Astrocyte (in vitro differentiated cells and primary cell): ENCODE results near the gene MOG. TPM values are rescaled to one million over a fixed set of nuclear protein-coding genes. Genes with fewer than 3 reads are reported as not detected.
"Not testable (repeated sequence)": the region's sequence is repeated elsewhere in the genome, so short reads cannot be mapped to it uniquely, and the experiment has no call there.

Experiments
- DNase-seq: peaks from one replicate; pipeline ENCODE4 v3.0.0-alpha.2; 2010; ENCODE audit warnings: low read depth
- FAIRE-seq: peaks from 2 replicates; lab custom pipeline; 2011; peaks lifted over from hg19 to GRCh38; lab: Jason Lieb, UNC
- H2AFZ ChIP-seq: 2 replicates; pipeline ENCODE4 v1.6.0; 2012; ENCODE audit warnings: low read depth, low read length, inconsistent platforms
- H3K27ac ChIP-seq: 2 replicates; pipeline ENCODE4 v1.5.1; 2011; ENCODE audit warnings: low read depth, low read length, inconsistent platforms
- H3K27me3 ChIP-seq: 2 replicates; pipeline ENCODE4 v1.6.0; 2011; ENCODE audit warnings: low read length, inconsistent platforms; ENCODE audit not compliant: insufficient read depth
- H3K36me3 ChIP-seq: 2 replicates; pipeline ENCODE4 v1.5.1; 2011; ENCODE audit warnings: low read length, inconsistent platforms; ENCODE audit not compliant: insufficient read depth
- H3K4me1 ChIP-seq: 2 replicates; pipeline ENCODE4 v1.5.1; 2011; ENCODE audit warnings: low read length, inconsistent platforms; ENCODE audit not compliant: insufficient read depth
- H3K4me2 ChIP-seq: 2 replicates; pipeline ENCODE4 v1.6.0; 2012; ENCODE audit warnings: low read length, inconsistent platforms
- H3K4me3 ChIP-seq: 2 replicates; pipeline ENCODE4 v1.5.1; 2011; ENCODE audit warnings: low read depth, mild to moderate bottlenecking, low read length, inconsistent platforms; ENCODE audit not compliant: insufficient read depth
- H3K79me2 ChIP-seq: 2 replicates; pipeline ENCODE4 v1.6.0; 2012; ENCODE audit warnings: mild to moderate bottlenecking, low read length, inconsistent platforms; ENCODE audit not compliant: insufficient read depth
- H3K9ac ChIP-seq: 2 replicates; pipeline ENCODE4 v1.6.0; 2012; ENCODE audit warnings: mild to moderate bottlenecking, low read length, inconsistent platforms
- H3K9me3 ChIP-seq: 2 replicates; pipeline ENCODE4 v1.5.1; 2012; ENCODE audit warnings: low read depth, mild to moderate bottlenecking, low read length, inconsistent platforms; ENCODE audit not compliant: insufficient read depth
- H4K20me1 ChIP-seq: 2 replicates; pipeline ENCODE4 v1.6.0; 2012; ENCODE audit warnings: low read length, inconsistent platforms; ENCODE audit not compliant: insufficient read depth
- H3K27ac Mint-ChIP-seq: one replicate; pipeline ENCODE4 v1.8.0; 2021; ENCODE audit warnings: mild to moderate bottlenecking, mixed read lengths; ENCODE audit not compliant: unreplicated experiment
- H3K27me3 Mint-ChIP-seq: one replicate; pipeline ENCODE4 v1.8.0; 2021; ENCODE audit warnings: low read depth, mixed read lengths; ENCODE audit not compliant: unreplicated experiment
- H3K36me3 Mint-ChIP-seq: one replicate; pipeline ENCODE4 v1.8.0; 2021; ENCODE audit warnings: low read depth, mixed read lengths; ENCODE audit not compliant: unreplicated experiment
- H3K4me1 Mint-ChIP-seq: one replicate; pipeline ENCODE4 v1.8.0; 2021; ENCODE audit warnings: low read depth, mixed read lengths; ENCODE audit not compliant: unreplicated experiment
- H3K4me3 Mint-ChIP-seq: one replicate; pipeline ENCODE4 v1.8.0; 2021; ENCODE audit warnings: mild to moderate bottlenecking, moderate library complexity, mixed read lengths; ENCODE audit not compliant: unreplicated experiment
- H3K9me3 Mint-ChIP-seq: one replicate; pipeline ENCODE4 v1.8.0; 2021; ENCODE audit warnings: mild to moderate bottlenecking, mixed read lengths; ENCODE audit not compliant: unreplicated experiment
- CTCF ChIP-seq: IDR thresholded peaks from 2 replicates; pipeline ENCODE4 v1.5.1; 2011; ENCODE audit warnings: low read depth, mild to moderate bottlenecking, inconsistent platforms, low read length, moderate library complexity; ENCODE audit not compliant: insufficient read depth
- EZH2 ChIP-seq: IDR thresholded peaks from 2 replicates; pipeline ENCODE4 v1.6.1; 2012; ENCODE audit warnings: mild to moderate bottlenecking, low read length, inconsistent platforms; ENCODE audit not compliant: insufficient read depth
- total RNA-seq: library from RNA; stranded (reverse); gene quantifications from 2 replicates; pipeline ENCODE4 v1.2.1, GENCODE V29; 2021

MOG gene
- total RNA-seq, 1 donor from 2014 or later = not detected

GRCh38 chr6:29656157-29656556, 735 bp upstream of the MOG start:
- Mint-ChIP-seq H3K9me3 (no peaks in the 10 kb centered on the region), H3K27me3 (no peaks in the 10 kb centered on the region), H3K36me3 (no peaks in the 10 kb centered on the region), H3K4me1 (peaks cover 10% of the 10 kb centered on the region), H3K4me3 (no peak overlapping the region), H3K27ac (no peak overlapping the region)
- no peaks in the 10 kb centered on the region for H4K20me1 ChIP-seq
- no peak for TF ChIP-seq EZH2
- no peak for TF ChIP-seq CTCF
- H3K27ac ChIP-seq = no peak overlapping the region
- peaks cover 5% of the 10 kb centered on the region for H3K27me3 ChIP-seq
- no peak overlapping the region for H3K9ac ChIP-seq
- H3K4me1 ChIP-seq = no peaks in the 10 kb centered on the region
- no peak overlapping the region for H2AFZ ChIP-seq
- H3K9me3 ChIP-seq = no peaks in the 10 kb centered on the region
- no peak overlapping the region for H3K4me3 ChIP-seq
- no peaks in the 10 kb centered on the region for H3K36me3 ChIP-seq
- no peak for FAIRE-seq
- no peak overlapping the region for H3K4me2 ChIP-seq
- H3K79me2 ChIP-seq = no peaks in the 10 kb centered on the region
- no peak for DNase-seq

DNA sequence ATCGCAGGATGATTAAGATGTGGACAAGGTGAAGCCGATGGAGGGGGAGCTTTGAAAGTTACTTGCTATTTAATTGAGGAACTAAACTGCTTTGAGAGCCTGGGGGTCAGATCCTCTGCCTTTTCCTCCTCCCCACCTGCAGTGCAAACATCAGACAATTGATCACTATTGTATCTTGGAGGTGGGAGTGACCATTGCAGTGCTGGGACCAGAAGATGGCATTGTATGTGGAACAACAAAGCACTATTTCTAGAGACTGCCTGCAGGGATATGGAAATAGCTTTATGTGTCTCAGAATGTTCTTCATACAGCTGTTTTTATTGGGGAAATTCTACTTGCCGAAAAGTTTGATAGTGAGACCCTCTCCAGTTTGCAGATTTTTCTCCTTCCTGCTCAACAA, 4.2 kb downstream of the MOG start:
- Histone ChIP-seq H2AFZ (no peak overlapping the region), H3K27ac (no peak overlapping the region), H3K27me3 (peaks cover 4% of the 10 kb centered on the region), H3K4me3 (no peak overlapping the region), H3K9me3 (no peaks in the 10 kb centered on the region), H3K9ac (no peak overlapping the region), H3K36me3 (no peaks in the 10 kb centered on the region), H3K79me2 (no peaks in the 10 kb centered on the region), H3K4me1 (no peaks in the 10 kb centered on the region), H4K20me1 (no peaks in the 10 kb centered on the region), H3K4me2 (no peak overlapping the region)
- Mint-ChIP-seq H3K9me3 (no peaks in the 10 kb centered on the region), H3K4me1 (peaks cover 4% of the 10 kb centered on the region), H3K36me3 (no peaks in the 10 kb centered on the region), H3K27me3 (no peaks in the 10 kb centered on the region), H3K27ac (no peak overlapping the region), H3K4me3 (no peak overlapping the region)
- TF ChIP-seq CTCF (no peak), EZH2 (no peak)
- FAIRE-seq (no peak), DNase-seq (no peak)

- not testable (repeated sequence) for H3K4me3 Mint-ChIP-seq, H3K36me3 ChIP-seq, FAIRE-seq, H3K27me3 ChIP-seq, H3K4me1 Mint-ChIP-seq, H3K36me3 Mint-ChIP-seq, H3K9ac ChIP-seq, H3K9me3 ChIP-seq, H3K27ac ChIP-seq, H3K4me2 ChIP-seq, H3K4me3 ChIP-seq, H4K20me1 ChIP-seq, DNase-seq, H3K9me3 Mint-ChIP-seq, H3K4me1 ChIP-seq, H3K27ac Mint-ChIP-seq, H3K79me2 ChIP-seq, H3K27me3 Mint-ChIP-seq, H2AFZ ChIP-seq
These were observed 4.7 kb downstream of the MOG start for GRCh38 chr6:29661502-29662141.
